Neuronal stem cell (in vitro differentiated cells): ENCODE results near the gene MTHFD1L. TPM values are rescaled to one million over a fixed set of nuclear protein-coding genes. Genes with fewer than 3 reads are reported as not detected.
"Not testable (repeated sequence)": the region's sequence is repeated elsewhere in the genome, so short reads cannot be mapped to it uniquely, and the experiment has no call there.

Experiments
- DNase-seq: peaks from one replicate; pipeline ENCODE4 v3.0.0-alpha.2; 2013; ENCODE audit warnings: low spot score
- H2AFZ ChIP-seq: one replicate; pipeline ENCODE4 v1.6.1; 2013; ENCODE audit warnings: mild to moderate bottlenecking, low read length, inconsistent platforms
- H2AK5ac ChIP-seq: 2 replicates; pipeline ENCODE4 v1.6.1; 2013; ENCODE audit warnings: low read depth, mild to moderate bottlenecking, inconsistent platforms, low read length, moderate library complexity, mixed read lengths
- H2BK120ac ChIP-seq: 2 replicates; pipeline ENCODE4 v1.6.1; 2013; ENCODE audit warnings: low read depth, mild to moderate bottlenecking, inconsistent platforms, low read length, moderate library complexity, mixed read lengths
- H2BK12ac ChIP-seq: one replicate; pipeline ENCODE4 v1.6.1; 2013; ENCODE audit warnings: low read length, inconsistent platforms
- H2BK15ac ChIP-seq: 2 replicates; pipeline ENCODE4 v1.6.1; 2013; ENCODE audit warnings: mild to moderate bottlenecking, low read length, inconsistent platforms, mixed read lengths
- H2BK5ac ChIP-seq: one replicate; pipeline ENCODE4 v1.6.1; 2013; ENCODE audit warnings: inconsistent platforms, mild to moderate bottlenecking, low read length, moderate library complexity
- H3K14ac ChIP-seq: one replicate; pipeline ENCODE4 v1.6.1; 2013; ENCODE audit warnings: low read length, inconsistent platforms
- H3K18ac ChIP-seq: 2 replicates; pipeline ENCODE4 v1.6.1; 2013; ENCODE audit warnings: low read length, inconsistent platforms
- H3K23ac ChIP-seq: 2 replicates; pipeline ENCODE4 v1.6.1; 2013; ENCODE audit warnings: low read depth, mild to moderate bottlenecking, mixed read lengths, low read length, inconsistent platforms; ENCODE audit not compliant: poor library complexity
- H3K27ac ChIP-seq: replicated peaks from 3 replicates; pipeline ENCODE4 v1.5.1; 2013; ENCODE audit warnings: low read length, inconsistent platforms
- H3K27me3 ChIP-seq, 3 experiments: 2 replicates each; pipeline ENCODE4 v1.6.1; 2013; ENCODE audit warnings: low read length in 3 of 3, mild to moderate bottlenecking in 2 of 3, inconsistent platforms in 1 of 3, low read depth in 1 of 3, mixed read lengths in 1 of 3, moderate library complexity in 1 of 3; ENCODE audit not compliant: control insufficient read depth in 3 of 3, insufficient read depth in 3 of 3
- H3K36me3 ChIP-seq, 2 donors: replicated peaks in 1 of 2; 2 replicates each; pipeline ENCODE4 v1.6.1; 2013; ENCODE audit warnings: low read length in 2 of 2; ENCODE audit not compliant: control insufficient read depth in 2 of 2, insufficient read depth in 2 of 2
- H3K4ac ChIP-seq: 2 replicates; pipeline ENCODE4 v1.6.1; 2013; ENCODE audit warnings: inconsistent platforms, mild to moderate bottlenecking, low read length, moderate library complexity
- H3K4me1 ChIP-seq, 2 donors: 1 replicate in 1 of 2; 2 replicates in 1 of 2; pipeline ENCODE4 v1.6.1; 2013; ENCODE audit warnings: low read length in 2 of 2, low read depth in 1 of 2; ENCODE audit not compliant: control insufficient read depth in 2 of 2, insufficient read depth in 1 of 2
- H3K4me2 ChIP-seq: one replicate; pipeline ENCODE4 v1.6.1; 2013; ENCODE audit warnings: mild to moderate bottlenecking, low read length, inconsistent platforms; ENCODE audit not compliant: insufficient read depth, poor library complexity, severe bottlenecking
- H3K4me3 ChIP-seq, 2 donors: 2 replicates each; pipeline ENCODE4 v1.5.1; 2013; ENCODE audit warnings: low read length in 2 of 2, mild to moderate bottlenecking in 2 of 2, inconsistent platforms in 1 of 2, moderate library complexity in 1 of 2
- H3K79me1 ChIP-seq: one replicate; pipeline ENCODE4 v1.6.1; 2013; ENCODE audit warnings: low read depth, mild to moderate bottlenecking, inconsistent platforms, low read length, moderate library complexity
- H3K9ac ChIP-seq: one replicate; pipeline ENCODE4 v1.6.1; 2013; ENCODE audit warnings: mild to moderate bottlenecking, low read depth, low read length, inconsistent platforms; ENCODE audit not compliant: poor library complexity
- H3K9me3 ChIP-seq, 2 donors: replicated peaks in 1 of 2; 2 replicates each; pipeline versions ENCODE3 to v1.6.1; 2013; ENCODE audit warnings: low read length in 2 of 2, mild to moderate bottlenecking in 2 of 2, inconsistent platforms in 1 of 2, low read depth in 1 of 2, mixed read lengths in 1 of 2, moderate library complexity in 1 of 2; ENCODE audit not compliant: control insufficient read depth in 2 of 2, insufficient read depth in 1 of 2
- H4K8ac ChIP-seq: one replicate; pipeline ENCODE4 v1.6.1; 2013; ENCODE audit warnings: low read depth, mild to moderate bottlenecking, inconsistent platforms, low read length, moderate library complexity
- H4K91ac ChIP-seq: one replicate; pipeline ENCODE4 v1.6.1; 2013; ENCODE audit warnings: low read length, low read depth, mild to moderate bottlenecking, inconsistent platforms; ENCODE audit not compliant: poor library complexity
- WGBS, 2 donors: extraction: QIAGEN DNeasy Blood & Tissue Kit; methylation state at CpG; one replicate each; pipeline ENCODE4 v1.1.7; 2013; ENCODE audit warnings: missing lambda C conversion rate in 2 of 2, mixed read lengths in 1 of 2; ENCODE audit not compliant: insufficient read length in 2 of 2, insufficient replicate concordance in 1 of 2; ENCODE audit errors: extremely low coverage in 2 of 2; 5-methylcytosine and 5-hydroxymethylcytosine counted together
- polyA plus RNA-seq, 2 experiments: library from polyadenylated mRNA; stranded (reverse); fragments of 200-250 nt; gene quantifications; one replicate each; pipeline ENCODE4 v1.2.3, GENCODE V29; 2013

Gene MTHFD1L
- 18.4 TPM for polyA plus RNA-seq (2013, experiment 1 of 2)
- 17.5 TPM for polyA plus RNA-seq (2013, experiment 2 of 2)

- Histone ChIP-seq H3K27me3 (no peaks in the 10 kb centered on the region), H2AFZ (peak within 1 kb of the TSS; percentile 96), H3K14ac (no peak within 1 kb of the TSS), H3K79me1 (peaks cover 6% of the 10 kb centered on the region), H3K9me3 (no peaks in the 10 kb centered on the region), H4K91ac (no peak within 1 kb of the TSS), H2BK120ac (peak within 1 kb of the TSS; percentile 81), H3K27ac (peak within 1 kb of the TSS; percentile 92), H3K4me1 (peaks cover 1 to 2% of the 10 kb centered on the region in 2 donors), H4K8ac (peak within 1 kb of the TSS; percentile 82), H3K4ac (no peak within 1 kb of the TSS), H3K23ac (peak within 1 kb of the TSS; percentile 98), H2BK5ac (peak within 1 kb of the TSS; percentile 95), H2BK12ac (peak within 1 kb of the TSS; percentile 100), H3K4me2 (peak within 1 kb of the TSS; percentile 91), H2BK15ac (peak within 1 kb of the TSS; percentile 81), H3K4me3 (peak within 1 kb of the TSS; percentile 81 to 86), H2AK5ac (peak within 1 kb of the TSS; percentile 88), H3K9ac (peak within 1 kb of the TSS; percentile 90), H3K18ac (peak within 1 kb of the TSS; percentile 96), H3K36me3 (peaks cover 0 to 12% of the 10 kb centered on the region in 2 donors)
- DNase-seq: peak; percentile 68
- no CpG with 5 or more reads among the region's 82 CpGs for WGBS, 2 donors
Measured at GRCh38 chr6:150865406-150866146, at the start of gene MTHFD1L. TSS of gene MTHFD1L (plus strand) at chr6:150865702. CDS start at chr6:150865823, 121 bp downstream.

DNA sequence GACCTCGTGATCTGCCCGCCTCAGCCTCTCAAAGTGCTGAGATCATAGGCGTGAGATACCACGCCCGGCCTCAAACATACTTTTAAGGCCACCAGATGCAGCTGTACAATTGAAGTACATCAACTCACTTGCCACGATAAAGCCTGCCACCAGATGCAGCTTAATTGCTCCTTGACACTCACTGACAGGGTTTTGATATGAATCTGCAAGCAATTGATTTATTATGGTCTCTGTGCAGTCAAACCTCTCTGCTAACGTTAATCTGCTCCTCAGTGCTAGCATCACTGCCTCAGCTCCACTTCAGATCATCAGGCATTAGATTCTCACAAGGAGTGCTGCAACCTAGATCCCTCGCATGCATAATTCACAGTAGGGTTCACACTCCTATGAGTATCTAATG, 48.9 kb upstream of the MTHFD1L start:
- not testable (repeated sequence) for H2AFZ ChIP-seq, H2BK5ac ChIP-seq, H4K91ac ChIP-seq, H3K23ac ChIP-seq, H3K4me3 ChIP-seq, H2BK15ac ChIP-seq, H2BK12ac ChIP-seq, H3K9me3 ChIP-seq, H2AK5ac ChIP-seq, H3K18ac ChIP-seq, DNase-seq, H4K8ac ChIP-seq, H3K4me2 ChIP-seq, H3K4me1 ChIP-seq, H3K14ac ChIP-seq, H3K79me1 ChIP-seq, H3K27ac ChIP-seq, H2BK120ac ChIP-seq, H3K27me3 ChIP-seq, H3K4ac ChIP-seq, H3K9ac ChIP-seq
- WGBS, 2 donors: no CpG with 5 or more reads among the region's 8 CpGs
- peaks cover 18 to 81% of the 10 kb centered on the region in 2 donors for H3K36me3 ChIP-seq

DNA sequence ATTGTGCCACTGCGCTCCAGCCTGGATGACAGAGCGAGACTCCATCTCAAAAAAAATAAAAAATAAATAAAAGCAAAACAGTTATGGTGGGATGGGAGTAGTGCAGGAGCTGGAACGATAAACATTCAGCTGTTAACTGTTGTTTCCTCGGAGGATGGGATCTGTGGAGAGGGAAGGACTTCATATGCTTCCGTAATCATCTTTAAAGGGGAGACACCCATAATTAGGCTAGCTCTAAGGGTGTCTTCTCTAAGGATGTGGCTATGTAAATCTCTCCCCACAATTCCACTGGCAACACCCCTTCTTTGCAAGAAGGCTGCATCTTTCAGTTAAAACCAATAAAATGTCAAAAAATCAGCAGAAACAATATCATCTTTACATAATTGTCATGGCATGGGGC, 42.6 kb upstream of the MTHFD1L start:
- no peak overlapping the region for H2BK15ac ChIP-seq
- no peak overlapping the region for H3K14ac ChIP-seq
- no peak overlapping the region for H2BK5ac ChIP-seq
- no peak overlapping the region for H3K4ac ChIP-seq
- no peak overlapping the region for H3K4me2 ChIP-seq
- no peak overlapping the region for H4K91ac ChIP-seq
- H3K9ac ChIP-seq: no peak overlapping the region
- no peak overlapping the region for H3K18ac ChIP-seq
- no peak overlapping the region for H3K27ac ChIP-seq
- H3K4me1 ChIP-seq: no peaks in the 10 kb centered on the region
- no peak overlapping the region for H3K23ac ChIP-seq
- DNase-seq: no peak
- no peak overlapping the region for H2AFZ ChIP-seq
- H3K4me3 ChIP-seq: no peak overlapping the region
- H3K36me3 ChIP-seq: peaks cover 11 to 92% of the 10 kb centered on the region in 2 donors
- H2BK120ac ChIP-seq: no peak overlapping the region
- WGBS, 2 donors: no CpG with 5 or more reads among the region's 5 CpGs
- H3K9me3 ChIP-seq: no peaks in the 10 kb centered on the region
- H4K8ac ChIP-seq: no peak overlapping the region
- H2AK5ac ChIP-seq: no peak overlapping the region
- H2BK12ac ChIP-seq: no peak overlapping the region
- H3K79me1 ChIP-seq: peaks cover 2% of the 10 kb centered on the region
- H3K27me3 ChIP-seq: no peaks in the 10 kb centered on the region

DNA sequence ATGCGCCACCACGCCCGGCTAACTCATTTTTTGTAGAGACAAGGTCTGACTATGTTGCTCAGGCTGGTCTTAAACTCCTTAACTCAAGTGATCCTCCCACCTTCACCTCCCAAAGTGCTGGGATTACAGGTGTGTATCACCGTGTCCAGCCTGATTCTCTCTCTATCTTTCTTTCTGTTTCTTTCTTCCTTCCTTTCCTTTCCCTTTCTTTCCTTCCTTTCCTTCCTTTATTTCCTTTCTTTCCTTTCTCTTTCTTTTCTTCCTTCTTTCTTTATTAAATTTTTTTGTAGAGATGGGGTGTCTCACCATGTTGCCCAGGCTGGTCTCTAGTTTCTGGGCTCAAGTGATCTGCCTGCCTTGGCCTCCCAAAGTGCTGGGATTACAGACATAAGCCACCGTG, 38.7 kb upstream of the MTHFD1L start:
- no peak overlapping the region for H3K27ac ChIP-seq
- no peak overlapping the region for H2BK12ac ChIP-seq
- no peak overlapping the region for H3K23ac ChIP-seq
- H4K8ac ChIP-seq: no peak overlapping the region
- H4K91ac ChIP-seq: no peak overlapping the region
- no peak overlapping the region for H3K4me2 ChIP-seq
- H3K4me3 ChIP-seq: no peak overlapping the region
- no peak overlapping the region for H3K14ac ChIP-seq
- no peak overlapping the region for H3K18ac ChIP-seq
- no peaks in the 10 kb centered on the region for H3K27me3 ChIP-seq
- H2BK15ac ChIP-seq: no peak overlapping the region
- H2AK5ac ChIP-seq: no peak overlapping the region
- H3K36me3 ChIP-seq: peaks cover 18 to 92% of the 10 kb centered on the region in 2 donors
- WGBS, 2 donors: no CpG with 5 or more reads among the region's 5 CpGs
- H3K9ac ChIP-seq: no peak overlapping the region
- no peak for DNase-seq
- no peak overlapping the region for H2AFZ ChIP-seq
- H3K4me1 ChIP-seq: no peaks in the 10 kb centered on the region
- H2BK5ac ChIP-seq: no peak overlapping the region
- H3K9me3 ChIP-seq: peaks cover 0 to 3% of the 10 kb centered on the region in 2 donors
- no peak overlapping the region for H2BK120ac ChIP-seq
- peaks cover 2% of the 10 kb centered on the region for H3K79me1 ChIP-seq
- no peak overlapping the region for H3K4ac ChIP-seq
